OCI-LY7 (cell line): ENCODE data around the gene MARF1.

Source experiments
- EZH2phosphoT487 ChIP-seq: fragments of 200-600 bp; sonication (generic); IDR thresholded peaks from 2 replicates; pipeline ENCODE4 v1.6.1; 2018; ENCODE audit warnings: low read depth, borderline replicate concordance, mild to moderate bottlenecking, mixed run types, antibody characterized with exemption, low read length, moderate library complexity, mixed read lengths
- TF ChIP-seq, protein P1 (sequence below): fragments of 200-600 bp; sonication (generic); conservative IDR thresholded peaks from 2 replicates; pipeline ENCODE4 v1.5.1; 2014; ENCODE audit warnings: mild to moderate bottlenecking, antibody characterized with exemption, low read length, moderate library complexity, mixed read lengths

DNA sequence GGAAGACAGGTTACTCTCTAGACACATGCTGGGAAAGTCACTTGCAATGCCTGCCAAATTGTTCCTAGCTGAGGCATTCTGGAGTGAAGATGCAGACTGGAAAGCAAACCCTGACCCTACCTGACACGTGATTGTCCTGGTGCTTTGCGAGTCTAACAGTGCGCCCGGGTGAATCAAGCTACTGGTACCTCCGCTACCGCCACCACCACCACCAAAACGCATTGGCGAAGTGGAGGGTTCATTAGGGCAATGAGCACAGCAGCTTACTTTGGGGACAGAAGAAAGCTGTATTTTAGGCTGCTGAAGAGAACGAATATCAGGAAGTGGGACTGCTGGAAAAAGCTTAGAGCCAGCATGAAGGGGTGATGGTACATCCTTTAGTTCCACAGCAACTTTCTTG, 7.0 kb downstream of the MARF1 start:
- TF ChIP-seq, protein P1, sequence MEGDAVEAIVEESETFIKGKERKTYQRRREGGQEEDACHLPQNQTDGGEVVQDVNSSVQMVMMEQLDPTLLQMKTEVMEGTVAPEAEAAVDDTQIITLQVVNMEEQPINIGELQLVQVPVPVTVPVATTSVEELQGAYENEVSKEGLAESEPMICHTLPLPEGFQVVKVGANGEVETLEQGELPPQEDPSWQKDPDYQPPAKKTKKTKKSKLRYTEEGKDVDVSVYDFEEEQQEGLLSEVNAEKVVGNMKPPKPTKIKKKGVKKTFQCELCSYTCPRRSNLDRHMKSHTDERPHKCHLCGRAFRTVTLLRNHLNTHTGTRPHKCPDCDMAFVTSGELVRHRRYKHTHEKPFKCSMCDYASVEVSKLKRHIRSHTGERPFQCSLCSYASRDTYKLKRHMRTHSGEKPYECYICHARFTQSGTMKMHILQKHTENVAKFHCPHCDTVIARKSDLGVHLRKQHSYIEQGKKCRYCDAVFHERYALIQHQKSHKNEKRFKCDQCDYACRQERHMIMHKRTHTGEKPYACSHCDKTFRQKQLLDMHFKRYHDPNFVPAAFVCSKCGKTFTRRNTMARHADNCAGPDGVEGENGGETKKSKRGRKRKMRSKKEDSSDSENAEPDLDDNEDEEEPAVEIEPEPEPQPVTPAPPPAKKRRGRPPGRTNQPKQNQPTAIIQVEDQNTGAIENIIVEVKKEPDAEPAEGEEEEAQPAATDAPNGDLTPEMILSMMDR = no peak
- no peak for TF ChIP-seq EZH2phosphoT487
